H1 (cell line): ENCODE results near the gene CTH. TPM values are rescaled to one million over a fixed set of nuclear protein-coding genes. Genes with fewer than 3 reads are reported as not detected.

Source experiments
- CTCF ChIA-PET: fragments of 300-600 bp; sonication (Branson Sonifier 250); formaldehyde crosslinking; loops from one replicate; lab custom pipeline; 2021; ENCODE audit not compliant: partially characterized antibody; lab: Charles Lee
- POLR2A ChIA-PET: fragments of 300-600 bp; sonication (Branson Sonifier 250); formaldehyde crosslinking; loops from one replicate; lab custom pipeline; 2021; ENCODE audit warnings: inconsistent platforms; ENCODE audit not compliant: partially characterized antibody; lab: Charles Lee
- DNase-seq, 2 experiments: peaks; one replicate each; pipeline versions ENCODE4 v3.0.0 to v3.0.0-alpha.2; 2010 to 2022; ENCODE audit warnings: low spot score in 2 of 2, low read depth in 1 of 2, mixed read lengths in 1 of 2
- FAIRE-seq: peaks from 2 replicates; lab custom pipeline; 2011; peaks lifted over from hg19 to GRCh38; lab: Jason Lieb, UNC
- H2AFZ ChIP-seq: 2 replicates; pipeline ENCODE4 v1.8.1; 2012; ENCODE audit warnings: low read length, inconsistent platforms
- H2AK5ac ChIP-seq: 2 replicates; pipeline ENCODE4 v1.6.1; 2013; ENCODE audit warnings: low read depth, low read length
- H2BK120ac ChIP-seq: replicated peaks from 2 replicates; pipeline ENCODE3; 2013; ENCODE audit warnings: low read depth, low read length, inconsistent platforms
- H2BK12ac ChIP-seq: 2 replicates; pipeline ENCODE4 v1.6.1; 2013; ENCODE audit warnings: low read depth, low read length
- H2BK15ac ChIP-seq: 2 replicates; pipeline ENCODE4 v1.6.1; 2013; ENCODE audit warnings: low read length
- H2BK20ac ChIP-seq: 2 replicates; pipeline ENCODE4 v1.6.1; 2013; ENCODE audit warnings: low read length
- H2BK5ac ChIP-seq: 2 replicates; pipeline ENCODE4 v1.6.1; 2013; ENCODE audit warnings: low read depth, low read length
- H3K14ac ChIP-seq: 2 replicates; pipeline ENCODE4 v1.6.1; 2013; ENCODE audit warnings: inconsistent platforms; ENCODE audit not compliant: insufficient read length
- H3K18ac ChIP-seq: 2 replicates; pipeline ENCODE4 v1.6.1; 2013; ENCODE audit warnings: low read length; ENCODE audit errors: extremely low read depth
- H3K23ac ChIP-seq: 2 replicates; pipeline ENCODE4 v1.6.1; 2013; ENCODE audit warnings: inconsistent platforms; ENCODE audit not compliant: insufficient read length
- H3K23me2 ChIP-seq: 2 replicates; pipeline ENCODE4 v1.6.1; 2013; ENCODE audit warnings: low read depth, low read length
- H3K27ac ChIP-seq: 2 replicates; pipeline ENCODE4 v1.6.1; 2011; ENCODE audit warnings: low read depth, low read length, inconsistent platforms
- H3K27me3 ChIP-seq, 4 experiments: replicated peaks in 1 of 4; 1 replicate in 1 of 4; 2 replicates in 3 of 4; pipeline versions ENCODE4 v1.6.1 to v1.8.1; 2011 to 2013; ENCODE audit warnings: low read length in 3 of 4, mild to moderate bottlenecking in 3 of 4, inconsistent platforms in 2 of 4, mixed read lengths in 2 of 4, moderate library complexity in 1 of 4; ENCODE audit not compliant: control insufficient read depth in 3 of 4, insufficient read depth in 3 of 4; ENCODE audit errors: extremely low read depth in 1 of 4
- H3K36me3 ChIP-seq, 4 experiments: 2 replicates each; pipeline versions ENCODE4 v1.6.1 to v1.8.1; 2011 to 2013; ENCODE audit warnings: mild to moderate bottlenecking in 4 of 4, low read length in 3 of 4, moderate library complexity in 2 of 4, control low read depth in 1 of 4, inconsistent platforms in 1 of 4; ENCODE audit not compliant: insufficient read depth in 4 of 4, control insufficient read depth in 2 of 4
- H3K4ac ChIP-seq: replicated peaks from 2 replicates; pipeline ENCODE3; 2013; ENCODE audit warnings: low read length, low read depth, mixed read lengths, inconsistent platforms; ENCODE audit not compliant: insufficient read length
- H3K4me1 ChIP-seq, 4 experiments: replicated peaks in 1 of 4; 1 replicate in 1 of 4; 2 replicates in 3 of 4; pipeline versions ENCODE4 v1.6.1 to v1.8.1; 2011 to 2013; ENCODE audit warnings: low read length in 3 of 4, inconsistent platforms in 2 of 4, mixed read lengths in 1 of 4; ENCODE audit not compliant: insufficient read depth in 4 of 4, control insufficient read depth in 3 of 4
- H3K4me2 ChIP-seq, 2 experiments: 2 replicates each; pipeline versions ENCODE4 v1.6.1 to v1.8.1; 2011 to 2013; ENCODE audit warnings: low read depth in 2 of 2, low read length in 2 of 2, control low read depth in 1 of 2, inconsistent platforms in 1 of 2, mild to moderate bottlenecking in 1 of 2; ENCODE audit not compliant: insufficient read depth in 1 of 2
- H3K4me3 ChIP-seq, 4 experiments: fragments of 200-600, 300-600 bp in 1 of 4; sonication (generic), shearing (Covaris generic), sonication (Bioruptor Twin) in 1 of 4; 2 replicates each; pipeline versions ENCODE4 v1.5.1 to v1.8.1; 2011 to 2016; ENCODE audit warnings: low read length in 4 of 4, low read depth in 3 of 4, control low read depth in 2 of 4, inconsistent platforms in 2 of 4, mild to moderate bottlenecking in 2 of 4, mixed read lengths in 1 of 4, moderate library complexity in 1 of 4; ENCODE audit not compliant: insufficient read depth in 2 of 4; ENCODE audit errors: extremely low read depth in 1 of 4
- H3K56ac ChIP-seq: replicated peaks from 2 replicates; pipeline ENCODE3; 2013; ENCODE audit warnings: low read depth, mild to moderate bottlenecking, mixed read lengths, low read length, inconsistent platforms; ENCODE audit not compliant: insufficient read length
- H3K79me1 ChIP-seq: 2 replicates; pipeline ENCODE4 v1.6.1; 2013; ENCODE audit warnings: low read depth, low read length, control low read depth
- H3K79me2 ChIP-seq, 2 experiments: 2 replicates each; pipeline versions ENCODE4 v1.6.1 to v1.8.1; 2012 to 2013; ENCODE audit warnings: low read length in 2 of 2, mild to moderate bottlenecking in 2 of 2, inconsistent platforms in 1 of 2; ENCODE audit not compliant: insufficient read depth in 2 of 2, control insufficient read depth in 1 of 2
- H3K9ac ChIP-seq, 4 experiments: replicated peaks in 1 of 4; 1 replicate in 1 of 4; 2 replicates in 3 of 4; pipeline versions ENCODE4 v1.6.1 to v1.8.1; 2011 to 2013; ENCODE audit warnings: low read depth in 3 of 4, low read length in 3 of 4, control low read depth in 2 of 4, mild to moderate bottlenecking in 2 of 4, moderate library complexity in 2 of 4, inconsistent platforms in 1 of 4; ENCODE audit errors: extremely low read depth in 1 of 4
- H3K9me3 ChIP-seq, 2 experiments: 2 replicates each; pipeline versions ENCODE4 v1.6.1 to v1.8.1; 2012 to 2013; ENCODE audit warnings: mild to moderate bottlenecking in 2 of 2, moderate library complexity in 2 of 2, control low read depth in 1 of 2, inconsistent platforms in 1 of 2, low read depth in 1 of 2, low read length in 1 of 2, mixed read lengths in 1 of 2; ENCODE audit not compliant: insufficient read depth in 2 of 2
- H4K20me1 ChIP-seq, 2 experiments: replicated peaks in 1 of 2; 2 replicates each; pipeline versions ENCODE3 to v1.8.1; 2011 to 2013; ENCODE audit warnings: inconsistent platforms in 2 of 2, low read length in 2 of 2, mild to moderate bottlenecking in 1 of 2; ENCODE audit not compliant: insufficient read depth in 2 of 2, control insufficient read depth in 1 of 2
- H4K5ac ChIP-seq: 2 replicates; pipeline ENCODE4 v1.6.1; 2013; ENCODE audit warnings: low read length, low read depth, mixed read lengths, inconsistent platforms; ENCODE audit not compliant: insufficient read length
- H4K8ac ChIP-seq: 2 replicates; pipeline ENCODE4 v1.8.0; 2013; ENCODE audit warnings: mild to moderate bottlenecking, moderate library complexity, low read length, inconsistent platforms; ENCODE audit not compliant: insufficient read depth; ENCODE audit errors: extremely low read depth
- H4K91ac ChIP-seq: replicated peaks from 2 replicates; pipeline ENCODE3; 2013; ENCODE audit warnings: low read length, mixed read lengths, inconsistent platforms; ENCODE audit not compliant: insufficient read length
- ASH2L ChIP-seq: fragments of 200-600, 300-600 bp; sonication (generic); IDR thresholded peaks from one replicate; pipeline ENCODE4 v1.7.1; 2017; ENCODE audit warnings: low read length
- CEBPB ChIP-seq: IDR thresholded peaks from 2 replicates; pipeline ENCODE4 v1.6.1; 2012; ENCODE audit warnings: low read depth, low read length
- EGR1 ChIP-seq: IDR thresholded peaks from 2 replicates; pipeline ENCODE4 v1.6.1; 2011; ENCODE audit warnings: low read depth, low read length, borderline replicate concordance
- EP300 ChIP-seq, 2 experiments: IDR thresholded peaks; 1 replicate in 1 of 2; 2 replicates in 1 of 2; pipeline ENCODE4 v1.6.1; 2011 to 2012; ENCODE audit warnings: low read depth in 2 of 2, low read length in 2 of 2, mild to moderate bottlenecking in 2 of 2, borderline replicate concordance in 1 of 2, inconsistent platforms in 1 of 2, moderate library complexity in 1 of 2
- HDAC2 ChIP-seq, 2 experiments: fragments of 300-600 bp in 1 of 2; sonication (generic) in 1 of 2; IDR thresholded peaks; 2 replicates each; pipeline ENCODE4 v1.6.1; 2011 to 2012; ENCODE audit warnings: low read depth in 2 of 2, low read length in 2 of 2, mild to moderate bottlenecking in 2 of 2, moderate library complexity in 2 of 2, borderline replicate concordance in 1 of 2, inconsistent platforms in 1 of 2
- NANOG ChIP-seq: IDR thresholded peaks from 2 replicates; pipeline ENCODE4 v1.6.1; 2011; ENCODE audit warnings: low read length, low read depth, mild to moderate bottlenecking, inconsistent platforms; ENCODE audit not compliant: insufficient read depth, poor library complexity, severe bottlenecking
- NRF1 ChIP-seq: IDR thresholded peaks from 2 replicates; pipeline ENCODE4 v1.6.1; 2011; ENCODE audit warnings: mild to moderate bottlenecking, low read depth, low read length, improper control_type of control experiment
- POLR2A ChIP-seq, 2 experiments: IDR thresholded peaks; 1 replicate in 1 of 2; 2 replicates in 1 of 2; pipeline ENCODE4 v1.6.1; 2011; ENCODE audit warnings: low read depth in 2 of 2, low read length in 2 of 2, mild to moderate bottlenecking in 2 of 2; ENCODE audit errors: control extremely low read depth in 1 of 2
- POU5F1 ChIP-seq: IDR thresholded peaks from 2 replicates; pipeline ENCODE4 v1.6.1; 2011; ENCODE audit warnings: low read depth, mild to moderate bottlenecking, low read length, moderate library complexity
- SIX5 ChIP-seq: IDR thresholded peaks from 2 replicates; pipeline ENCODE4 v1.6.1; 2011; ENCODE audit warnings: mild to moderate bottlenecking, low read depth, low read length
- SP1 ChIP-seq: IDR thresholded peaks from 2 replicates; pipeline ENCODE4 v1.6.1; 2011; ENCODE audit warnings: low read depth, low read length
- TCF12 ChIP-seq: IDR thresholded peaks from 2 replicates; pipeline ENCODE4 v1.6.1; 2011; ENCODE audit warnings: low read depth, mild to moderate bottlenecking, low read length
- WGBS, 2 experiments: shearing (Covaris generic) in 1 of 2; methylation state at CpG; one replicate each; pipeline versions ENCODE4 v1.1.6 to v1.1.7; 2013 to 2015; ENCODE audit warnings: low lambda C conversion rate in 2 of 2, mixed read lengths in 2 of 2, inconsistent platforms in 1 of 2, low coverage in 1 of 2, missing lambda C conversion rate in 1 of 2; ENCODE audit not compliant: insufficient replicate concordance in 2 of 2, insufficient coverage in 1 of 2, insufficient read length in 1 of 2; ENCODE audit errors: extremely low coverage in 1 of 2, missing lambda C conversion rate in 1 of 2; 5-methylcytosine and 5-hydroxymethylcytosine counted together
- polyA plus RNA-seq, 7 experiments: library from polyadenylated mRNA; depleted of rRNA in 3 of 7; stranded (reverse) in 5 of 7; unstranded in 2 of 7; fragments of >200 nt in 5 of 7; fragments of 200-250 nt in 2 of 7; gene quantifications; 1 replicate in 5 of 7; 2 replicates in 1 of 7; 4 replicates in 1 of 7; pipeline versions ENCODE4 v1.2.1 to v1.2.3, GENCODE V29; 2011 to 2013; ENCODE audit warnings: missing spikeins in 2 of 7, mixed read lengths in 2 of 7
- total RNA-seq: library from RNA; stranded (reverse); fragmentation: NEBNext Ultra II Directional; extraction: Animal tissue kit (Norgen Biotek cat#: 25700); gene quantifications from 2 replicates; pipeline ENCODE4 v1.2.1, GENCODE V29; 2021
- TF ChIP-seq, protein P1 (sequence below): IDR thresholded peaks from 2 replicates; pipeline ENCODE4 v1.6.1; 2011; ENCODE audit warnings: low read length, improper control_type of control experiment

CTH gene
- total and polyA plus RNA-seq, 2 of the 8 experiments (the other 6 are each of a cell fraction or from before 2014, with no cell fraction given), result 31.7 to 33.2 TPM

DNA sequence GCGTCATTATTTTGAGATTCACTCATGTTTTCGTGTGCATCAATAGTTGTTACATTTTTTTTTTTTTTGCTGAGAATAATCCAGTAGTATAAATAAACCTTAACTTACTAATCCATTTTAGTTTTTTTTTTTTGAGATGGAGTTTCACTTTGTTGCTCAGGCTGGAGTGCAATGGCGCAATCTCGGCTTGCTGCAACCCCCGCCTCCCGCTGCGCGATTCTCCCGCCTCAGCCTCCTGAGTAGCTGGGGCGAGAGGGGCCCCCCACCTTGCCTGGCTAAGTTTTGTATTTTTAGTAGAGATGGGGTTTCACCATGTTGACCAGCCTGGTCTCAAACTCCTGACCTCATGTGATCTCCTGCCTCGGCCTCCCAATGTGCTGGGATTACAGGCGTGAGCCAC, 66.0 kb downstream of the CTH start:
- Histone ChIP-seq H3K27ac (no peak overlapping the region), H2BK120ac (no peak overlapping the region), H3K4ac (no peak overlapping the region), H3K36me3 (no peaks in the 10 kb centered on the region), H4K20me1 (no peaks in the 10 kb centered on the region), H2BK5ac (no peak overlapping the region), H2BK12ac (no peak overlapping the region), H3K23ac (no peak overlapping the region), H2BK15ac (no peak overlapping the region)
- no peak for FAIRE-seq
- TF ChIP-seq POLR2A (IDR thresholded peaks at IDR 0.05; ENCODE audit: control extremely low read depth in 1 of 2, low read depth in 2 of 2, low read length in 2 of 2) (no peak), TCF12 (no peak), ASH2L (no peak), NRF1 (no peak), CEBPB (no peak), SIX5 (no peak), EGR1 (no peak), NANOG (no peak), POU5F1 (no peak), EP300 (IDR thresholded peaks at IDR 0.05; ENCODE audit: borderline replicate concordance in 1 of 2, low read depth in 2 of 2, low read length in 2 of 2) (no peak), HDAC2 (IDR thresholded peaks at IDR 0.05; ENCODE audit: borderline replicate concordance in 1 of 2, low read depth in 2 of 2, low read length in 2 of 2) (no peak), SP1 (no peak)
- TF ChIP-seq, protein P1, sequence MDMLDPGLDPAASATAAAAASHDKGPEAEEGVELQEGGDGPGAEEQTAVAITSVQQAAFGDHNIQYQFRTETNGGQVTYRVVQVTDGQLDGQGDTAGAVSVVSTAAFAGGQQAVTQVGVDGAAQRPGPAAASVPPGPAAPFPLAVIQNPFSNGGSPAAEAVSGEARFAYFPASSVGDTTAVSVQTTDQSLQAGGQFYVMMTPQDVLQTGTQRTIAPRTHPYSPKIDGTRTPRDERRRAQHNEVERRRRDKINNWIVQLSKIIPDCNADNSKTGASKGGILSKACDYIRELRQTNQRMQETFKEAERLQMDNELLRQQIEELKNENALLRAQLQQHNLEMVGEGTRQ, result no peak
- TF ChIP-seq, all 59 proteins: peak for 0
- DNase-seq, result no peak
- Histone ChIP-seq H3K27me3 (no peaks in the 10 kb centered on the region), H3K9me3 (no peaks in the 10 kb centered on the region), H2AFZ (no peak overlapping the region), H4K8ac (no peak overlapping the region), H3K4me2 (no peak overlapping the region), H3K79me2 (no peaks in the 10 kb centered on the region), H3K9ac (no peak overlapping the region), H3K4me1 (no peaks in the 10 kb centered on the region), H4K91ac (no peak overlapping the region), H3K14ac (no peak overlapping the region), H3K4me3 (no peak overlapping the region), H2BK20ac (no peak overlapping the region), H3K79me1 (no peaks in the 10 kb centered on the region), H4K5ac (no peak overlapping the region), H3K23me2 (no peaks in the 10 kb centered on the region), H3K56ac (no peak overlapping the region), H3K18ac (no peak overlapping the region), H2AK5ac (no peak overlapping the region)
- 97% methylated on average over 12 of the region's 12 CpGs; no CpG with 5 or more reads in 1 of the 2 experiments for WGBS, 2 experiments
- ChIA-PET POLR2A (interaction anchor here (0.6 kb wide), 1 partner anchor 426 kb away, joined by 4 read pairs; no protein-coding TSS in a partner anchor), CTCF (interaction anchor here (0.5 to 1.5 kb wide), 4 partner anchors 10 to 433 kb away, joined by 3 to 4 read pairs (median 3); no protein-coding TSS in a partner anchor)
